NCI-H2107 treated with DMSO at 0.1 percent for 48 hours (cell line): Measurements from ENCODE around the gene SCUBE1.

ENCODE experiments used
- DNase-seq: peaks from one replicate; lab custom pipeline; 2025; ENCODE audit not compliant: unreplicated experiment; lab: John Stamatoyannopoulos, UW

Gene SCUBE1

GRCh38 chr22:43220625-43221380, 122.4 kb downstream of the SCUBE1 start:
- no peak for DNase-seq

GRCh38 chr22:43218786-43219185, 124.4 kb downstream of the SCUBE1 start:
- no peak for DNase-seq

GRCh38 chr22:43217285-43218030, 125.7 kb downstream of the SCUBE1 start:
- no peak for DNase-seq

- DNase-seq = no peak
These were observed 126.4 kb downstream of the SCUBE1 start for GRCh38 chr22:43216738-43217137.

- DNase-seq = no peak
These were observed 129.2 kb downstream of the SCUBE1 start for GRCh38 chr22:43213962-43214361.

DNA sequence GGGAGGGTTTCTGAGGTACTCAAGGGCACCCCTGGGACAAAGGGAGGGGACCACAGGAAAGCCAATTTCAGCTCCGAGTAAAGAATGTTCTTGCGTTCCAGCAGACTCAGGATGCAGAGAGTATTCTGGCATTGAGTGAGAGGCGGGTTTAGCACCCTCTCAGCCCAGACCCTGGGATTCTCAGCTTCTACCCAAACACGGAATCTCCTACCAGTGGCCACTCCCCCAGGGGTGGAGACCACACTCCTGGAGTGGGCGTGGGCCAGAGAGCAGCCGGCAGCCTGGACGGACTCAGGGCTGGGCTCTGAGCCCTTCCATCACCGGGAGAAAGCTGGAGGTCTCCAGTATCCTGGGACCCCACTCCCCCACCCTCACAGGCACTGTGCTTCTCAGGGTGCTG, 130.1 kb downstream of the SCUBE1 start:
- no peak for DNase-seq

GRCh38 chr22:43212434-43212952, 130.7 kb downstream of the SCUBE1 start:
- DNase-seq = no peak

DNA sequence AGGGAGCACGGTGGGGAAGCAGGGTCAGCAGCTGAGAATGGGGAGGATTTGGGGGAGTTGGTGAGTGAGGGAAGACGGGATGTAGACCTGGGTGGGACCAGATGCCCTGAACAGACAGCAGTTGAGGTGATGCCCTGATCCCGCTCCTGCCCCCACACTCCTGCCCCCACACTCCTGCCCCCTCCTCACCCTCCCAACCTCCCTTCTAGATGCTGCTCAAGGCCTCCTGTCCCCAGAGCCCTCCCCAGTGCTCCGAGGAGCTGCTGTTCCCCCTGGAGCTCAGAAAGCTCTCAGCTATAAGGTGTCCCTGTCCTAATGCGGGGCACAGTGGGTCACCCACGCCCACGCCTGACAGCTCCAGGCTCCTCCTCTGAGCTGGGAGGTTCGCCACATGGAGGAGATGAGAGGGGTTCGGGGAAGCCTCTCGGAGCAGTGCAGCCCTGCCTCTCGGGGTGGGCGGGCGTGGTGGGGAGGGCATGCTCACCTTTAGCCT, 131.2 kb downstream of the SCUBE1 start:
- no peak for DNase-seq

- no peak for DNase-seq
These were observed 132.3 kb downstream of the SCUBE1 start for GRCh38 chr22:43210631-43211515.

DNA sequence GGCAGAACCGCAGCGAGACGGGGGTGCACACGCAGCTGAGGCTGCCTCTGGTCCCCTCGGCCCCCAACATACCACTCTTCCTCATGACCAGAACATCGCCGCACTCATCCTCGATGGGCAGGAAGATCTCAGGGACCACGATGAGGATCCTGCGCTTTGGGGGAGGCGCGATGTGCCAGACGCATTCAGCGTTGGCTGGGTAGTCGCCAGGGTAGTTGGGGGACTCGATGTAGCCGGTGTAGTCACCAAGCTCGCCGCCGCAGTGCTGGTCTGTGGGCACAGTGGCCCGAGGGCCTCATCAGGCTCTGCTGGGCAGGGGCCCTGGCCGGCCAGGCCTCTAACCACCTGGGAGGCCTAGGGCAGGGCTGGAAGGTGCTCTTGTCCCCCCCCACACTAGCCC, 133.2 kb downstream of the SCUBE1 start:
- no peak for DNase-seq

DNA sequence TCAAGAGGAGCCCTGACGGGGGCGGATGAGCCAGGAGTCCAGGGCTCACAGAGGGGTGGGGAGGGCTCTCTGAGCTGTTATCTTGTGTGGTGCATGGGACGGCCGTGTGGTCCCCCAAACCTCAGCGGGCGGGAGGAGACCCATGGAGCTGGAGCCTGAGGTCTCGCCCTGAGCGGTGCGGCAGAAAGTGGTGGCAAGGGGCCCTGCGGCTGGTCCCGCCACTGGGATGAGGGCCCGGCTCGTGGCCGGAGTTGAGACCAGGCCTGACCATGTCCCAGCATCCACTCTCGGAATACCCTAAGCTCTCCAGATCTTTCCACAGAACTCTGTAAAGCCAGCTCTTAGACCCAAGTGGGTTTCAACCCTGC, 133.7 kb downstream of the SCUBE1 start:
- no peak for DNase-seq

DNA sequence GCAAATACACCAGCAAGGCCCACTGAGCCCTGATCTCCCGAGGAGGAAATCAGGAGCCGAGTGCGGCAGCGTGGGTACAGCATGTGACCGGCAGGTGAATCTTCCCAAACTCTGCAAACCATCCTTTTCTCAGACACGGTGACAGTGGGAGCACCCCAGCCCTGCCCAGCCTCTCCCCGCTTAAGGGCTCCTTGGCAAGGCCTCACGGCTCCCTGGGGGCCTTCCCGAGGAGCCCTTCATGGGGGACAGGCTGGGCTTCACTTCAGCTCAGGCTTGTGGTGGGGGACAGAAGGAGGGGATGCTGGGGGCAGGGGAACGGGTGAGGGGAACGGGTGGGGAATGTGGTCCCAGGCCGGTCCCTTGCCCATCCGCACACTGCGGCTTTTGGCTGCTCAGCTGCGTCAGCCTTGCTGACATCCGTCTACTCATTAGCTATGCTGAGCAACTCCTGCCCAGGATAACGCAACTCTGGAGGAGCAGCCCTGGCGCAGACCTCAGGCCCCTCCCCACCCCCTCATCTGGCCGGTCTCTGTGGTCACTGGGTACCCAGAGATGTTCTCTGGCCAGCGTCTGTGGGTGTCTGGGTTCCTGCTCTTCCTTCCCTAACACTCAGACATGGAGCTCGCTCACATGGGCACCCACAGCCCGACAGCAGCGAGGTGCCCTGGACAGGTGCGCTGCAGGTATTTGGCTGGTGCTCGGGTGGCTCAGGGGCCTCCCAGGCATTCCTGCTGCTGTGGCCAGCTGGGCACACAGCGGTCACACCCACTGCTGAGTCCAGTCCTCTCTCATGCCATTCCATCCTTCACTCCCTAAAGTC, 134.3 kb downstream of the SCUBE1 start:
- DNase-seq = no peak

DNA sequence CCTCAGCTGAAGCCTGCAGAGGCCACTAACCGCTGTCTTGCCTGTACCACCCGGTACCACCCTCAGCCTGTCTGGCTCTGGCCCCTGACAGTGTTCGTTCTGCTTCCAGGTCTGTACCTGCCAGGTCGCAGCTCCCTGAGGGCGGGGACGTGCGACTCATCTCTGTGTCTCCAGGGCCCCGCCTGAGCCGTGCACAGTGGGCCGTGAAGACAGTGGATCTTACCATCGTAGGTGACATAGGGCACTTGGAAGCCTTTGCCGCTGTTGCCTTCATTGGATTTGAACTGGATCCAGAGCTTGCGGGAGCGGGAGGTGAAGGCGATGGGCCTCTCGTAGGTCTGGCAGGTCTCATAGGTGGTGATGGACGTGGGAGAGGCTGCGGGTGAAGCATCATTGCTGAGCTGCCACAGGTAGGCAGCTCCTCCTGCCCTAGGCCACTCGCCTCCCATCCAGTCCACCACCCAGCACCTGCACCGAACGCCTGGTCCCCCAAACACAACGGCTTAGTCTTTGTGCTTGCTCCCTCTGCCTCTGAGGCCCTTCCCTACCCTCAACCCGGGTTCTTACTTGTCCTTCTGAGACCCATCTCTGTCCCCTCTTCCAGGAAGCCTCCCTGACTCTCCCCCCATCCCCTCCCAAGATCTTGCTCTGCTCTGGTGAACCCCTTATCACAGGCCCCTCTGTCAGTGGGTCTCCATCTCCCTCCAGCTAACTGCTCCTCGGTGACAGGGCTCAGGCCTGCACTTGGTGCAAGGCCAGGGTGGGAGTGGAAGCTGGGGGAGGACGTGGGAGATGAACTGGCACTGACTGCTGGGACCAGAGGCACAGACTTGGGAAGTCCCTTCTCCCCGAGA, 135.1 kb downstream of the SCUBE1 start:
- DNase-seq = no peak

- DNase-seq = no peak
These were observed 135.8 kb downstream of the SCUBE1 start for GRCh38 chr22:43207386-43207785.

GRCh38 chr22:43206509-43207161, 136.5 kb downstream of the SCUBE1 start:
- DNase-seq = no peak

DNA sequence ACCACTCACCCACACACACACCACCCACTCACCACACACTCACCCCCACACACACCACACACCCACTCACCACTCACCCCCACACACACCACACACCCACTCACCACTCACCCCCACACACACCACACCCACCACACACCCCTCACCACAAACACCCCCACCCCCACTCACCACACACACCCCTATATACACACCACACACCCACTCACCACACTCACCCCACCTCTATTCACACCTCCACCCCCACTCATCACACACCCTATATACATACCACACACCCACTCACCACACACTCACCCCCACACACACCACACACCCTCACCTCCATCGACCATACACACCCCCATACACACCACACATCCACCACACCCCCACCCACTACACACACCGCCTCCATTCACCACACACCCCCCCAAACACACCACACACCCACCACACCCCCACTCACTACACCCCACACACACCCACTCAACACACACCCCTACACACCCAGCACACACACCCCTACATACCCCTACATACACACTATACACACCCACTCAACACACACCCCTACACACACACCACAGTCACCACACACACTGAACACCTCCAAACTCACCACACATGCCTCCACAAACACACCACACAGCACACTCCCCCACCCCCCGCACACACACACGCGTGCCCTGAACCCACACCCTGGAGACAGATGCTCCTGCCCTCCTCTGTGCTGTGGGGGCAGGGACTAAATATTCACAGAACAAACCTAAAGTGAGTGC, 137.2 kb downstream of the SCUBE1 start:
- no peak for DNase-seq

GRCh38 chr22:43205261-43205691, 137.9 kb downstream of the SCUBE1 start:
- no peak for DNase-seq

DNA sequence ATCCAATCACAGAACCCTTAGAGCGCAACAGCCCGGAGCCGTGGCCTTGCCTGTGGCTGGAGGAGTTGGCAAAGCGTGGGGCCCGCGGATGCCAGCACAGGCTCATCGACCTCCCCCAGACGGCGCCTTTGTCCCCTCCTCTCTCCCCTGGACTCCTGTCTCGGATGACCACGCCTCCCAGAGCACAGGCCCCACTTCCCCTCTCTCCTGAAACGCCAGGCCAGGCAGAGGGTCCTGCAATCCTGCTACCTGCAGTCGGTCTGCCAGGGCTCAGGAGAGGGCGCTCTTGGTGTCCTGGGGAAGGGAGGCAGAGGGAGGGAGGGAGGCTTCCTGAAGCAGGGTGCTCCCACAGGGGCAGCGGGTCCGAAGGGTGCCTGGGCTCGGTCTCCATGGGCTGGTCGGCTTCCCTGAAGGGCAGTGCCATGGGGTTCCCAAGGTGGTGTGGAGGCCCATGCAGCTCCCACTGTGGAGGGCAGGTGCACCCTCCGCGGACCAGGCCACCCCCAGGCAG, 139.6 kb downstream of the SCUBE1 start:
- DNase-seq = no peak
